Measurements from ENCODE around the gene SPDYC.

SPDYC gene

GRCh38 chr11:65125197-65126056 is 44.6 kb upstream of the SPDYC start:
- no peak for DNase-seq (ENCODE audit: low read depth)
- no peak for TF ChIP-seq MAX (IDR thresholded peaks at IDR 0.05; ENCODE audit: low read depth, low read length)
- no peak for TF ChIP-seq POLR2A (IDR thresholded peaks at IDR 0.05; ENCODE audit: extremely low read depth, insufficient read length)
- no peak for TF ChIP-seq CTCF (IDR thresholded peaks at IDR 0.05; ENCODE audit: low read depth, low read length)
- TF ChIP-seq MYC (IDR thresholded peaks at IDR 0.05; ENCODE audit: low read depth, low read length), result no peak
- no peak overlapping the region for H3K4me3 ChIP-seq (ENCODE audit: low read depth, low read length)

- no peak overlapping the region for H3K4me3 ChIP-seq (ENCODE audit: low read depth, low read length)
- peak; percentile 4 for DNase-seq (ENCODE audit: low read depth)
- no peak for TF ChIP-seq POLR2A (IDR thresholded peaks at IDR 0.05; ENCODE audit: extremely low read depth, insufficient read length)
- TF ChIP-seq CTCF (IDR thresholded peaks at IDR 0.05; ENCODE audit: low read depth, low read length), result no peak
- no peak for TF ChIP-seq MAX (IDR thresholded peaks at IDR 0.05; ENCODE audit: low read depth, low read length)
- TF ChIP-seq MYC (IDR thresholded peaks at IDR 0.05; ENCODE audit: low read depth, low read length), result no peak
Observed at GRCh38 chr11:65126624-65127274, 43.3 kb upstream of the SPDYC start.

- H3K4me3 ChIP-seq (ENCODE audit: low read depth, low read length), result no peak overlapping the region
- TF ChIP-seq POLR2A (IDR thresholded peaks at IDR 0.05; ENCODE audit: extremely low read depth, insufficient read length), result no peak
- DNase-seq (ENCODE audit: low read depth), result peak; percentile 3
Observed at GRCh38 chr11:65127473-65128181, 42.4 kb upstream of the SPDYC start.

GRCh38 chr11:65128182-65129145 is 41.6 kb upstream of the SPDYC start:
- no peak for TF ChIP-seq CTCF (IDR thresholded peaks at IDR 0.05; ENCODE audit: low read depth, low read length)
- no peak for TF ChIP-seq POLR2A (IDR thresholded peaks at IDR 0.05; ENCODE audit: extremely low read depth, insufficient read length)
- no peak for TF ChIP-seq MAX (IDR thresholded peaks at IDR 0.05; ENCODE audit: low read depth, low read length)
- TF ChIP-seq MYC (IDR thresholded peaks at IDR 0.05; ENCODE audit: low read depth, low read length), result no peak
- peak; percentile 15 for DNase-seq (ENCODE audit: low read depth)
- H3K4me3 ChIP-seq (ENCODE audit: low read depth, low read length), result no peak overlapping the region

- peak; percentile 4 for DNase-seq (ENCODE audit: low read depth)
- TF ChIP-seq CTCF (IDR thresholded peaks at IDR 0.05; ENCODE audit: low read depth, low read length) (no peak), POLR2A (IDR thresholded peaks at IDR 0.05; ENCODE audit: extremely low read depth, insufficient read length) (no peak), MYC (IDR thresholded peaks at IDR 0.05; ENCODE audit: low read depth, low read length) (no peak), MAX (IDR thresholded peaks at IDR 0.05; ENCODE audit: low read depth, low read length) (no peak)
- H3K4me3 ChIP-seq (ENCODE audit: low read depth, low read length), result no peak overlapping the region
Observed at GRCh38 chr11:65129649-65130441, 40.2 kb upstream of the SPDYC start.

All from NB4 (cell line).